B cell (primary cell): ENCODE measurements around the gene ADH7. TPM values are rescaled to one million over a fixed set of nuclear protein-coding genes. Genes with fewer than 3 reads are reported as not detected.

Experiments used
- ATAC-seq: fragments of 200-7000 bp; cut with Tn5 transposase; one replicate; pipeline ENCODE4 v1.10.0; 2021; ENCODE audit warnings: low read depth, mild to moderate bottlenecking, moderate number of reproducible peaks, moderate library complexity
- CTCF ChIA-PET: fragments of 350-600 bp; sonication (Branson Sonifier 250); formaldehyde crosslinking; loops from one replicate; lab custom pipeline; 2021; ENCODE audit warnings: antibody characterized with exemption, inconsistent platforms; lab: Charles Lee
- POLR2A ChIA-PET: fragments of 350-600 bp; sonication (Branson Sonifier 250); formaldehyde crosslinking; loops from one replicate; lab custom pipeline; 2021; ENCODE audit warnings: antibody characterized with exemption; lab: Charles Lee
- DNase-seq: peaks from one replicate; pipeline ENCODE4 v3.0.0; 2013
- H2AFZ ChIP-seq: 2 replicates; pipeline ENCODE4 v1.6.1; 2012; ENCODE audit warnings: mild to moderate bottlenecking, low read depth, low read length; ENCODE audit not compliant: insufficient read depth, poor library complexity, severe bottlenecking
- H3K27ac ChIP-seq, 2 donors: 1 replicate in 1 of 2; 2 replicates in 1 of 2; pipeline ENCODE4 v1.5.1; 2012 to 2013; ENCODE audit warnings: low read length in 2 of 2, mild to moderate bottlenecking in 2 of 2, moderate library complexity in 1 of 2
- H3K27me3 ChIP-seq, 4 experiments: fragments of 200-600 bp in 1 of 4; sonication (generic) in 1 of 4; replicated peaks in 1 of 4; 1 replicate in 2 of 4; 2 replicates in 2 of 4; pipeline versions ENCODE4 v1.6.1 to v1.7.0; 2013 to 2016; ENCODE audit warnings: low read length in 3 of 4, mild to moderate bottlenecking in 2 of 4, mixed read lengths in 1 of 4, moderate library complexity in 1 of 4; ENCODE audit not compliant: insufficient read depth in 4 of 4, control insufficient read depth in 3 of 4; ENCODE audit errors: control extremely low read depth in 1 of 4
- H3K36me3 ChIP-seq, 2 experiments: replicated peaks in 1 of 2; 1 replicate in 1 of 2; 2 replicates in 1 of 2; pipeline versions ENCODE4 v1.6.1 to v1.7.1; 2013; ENCODE audit warnings: low read length in 1 of 2; ENCODE audit not compliant: insufficient read depth in 2 of 2, control insufficient read depth in 1 of 2; ENCODE audit errors: control extremely low read depth in 1 of 2, extremely low read depth in 1 of 2
- H3K4me1 ChIP-seq, 2 donors: fragments of 200-600 bp in 1 of 2; sonication (generic) in 1 of 2; 1 replicate in 1 of 2; 2 replicates in 1 of 2; pipeline versions ENCODE4 v1.5.1 to v1.6.1; 2013 to 2017; ENCODE audit warnings: low read length in 2 of 2; ENCODE audit not compliant: control insufficient read depth in 2 of 2, insufficient read depth in 2 of 2
- H3K4me2 ChIP-seq: replicated peaks from 2 replicates; pipeline ENCODE3; 2012; ENCODE audit warnings: mild to moderate bottlenecking, low read depth, low read length; ENCODE audit not compliant: poor library complexity, severe bottlenecking
- H3K4me3 ChIP-seq, 5 experiments: fragments of 200-600 bp in 1 of 5; sonication (generic) in 1 of 5; 1 replicate in 3 of 5; 2 replicates in 2 of 5; pipeline versions ENCODE4 v1.5.1 to v1.7.0; 2011 to 2016; ENCODE audit warnings: low read length in 4 of 5, mild to moderate bottlenecking in 4 of 5, low read depth in 2 of 5, control low read depth in 1 of 5, moderate library complexity in 1 of 5; ENCODE audit not compliant: insufficient read depth in 1 of 5; ENCODE audit errors: control extremely low read depth in 1 of 5, extremely low read depth in 1 of 5
- H3K79me2 ChIP-seq: fragments of 200-600 bp; sonication (generic); one replicate; pipeline ENCODE4 v1.6.0; 2016; ENCODE audit warnings: low read length; ENCODE audit not compliant: control insufficient read depth, insufficient read depth
- H3K9ac ChIP-seq: fragments of 200-600 bp; sonication (generic); 2 replicates; pipeline ENCODE4 v1.6.1; 2017; ENCODE audit warnings: mild to moderate bottlenecking, low read length, moderate library complexity
- H3K9me3 ChIP-seq, 3 donors: one replicate each; pipeline versions ENCODE4 v1.6.1 to v1.7.1; 2013; ENCODE audit warnings: low read length in 2 of 3; ENCODE audit not compliant: control insufficient read depth in 2 of 3, insufficient read depth in 1 of 3; ENCODE audit errors: control extremely low read depth in 1 of 3
- H4K20me1 ChIP-seq: 2 replicates; pipeline ENCODE4 v1.6.0; 2012; ENCODE audit warnings: mild to moderate bottlenecking, low read length; ENCODE audit not compliant: insufficient read depth, control insufficient read depth, poor library complexity, severe bottlenecking
- H3K27ac Mint-ChIP-seq: one replicate; pipeline ENCODE4 v1.8.0; 2021; ENCODE audit warnings: mixed read lengths
- H3K27me3 Mint-ChIP-seq: one replicate; pipeline ENCODE4 v1.8.0; 2021; ENCODE audit warnings: mixed read lengths
- H3K4me1 Mint-ChIP-seq: one replicate; pipeline ENCODE4 v1.8.0; 2021; ENCODE audit warnings: mixed read lengths
- H3K4me3 Mint-ChIP-seq: one replicate; pipeline ENCODE4 v1.8.0; 2021; ENCODE audit warnings: mixed read lengths
- H3K9me3 Mint-ChIP-seq: one replicate; pipeline ENCODE4 v1.8.0; 2022; ENCODE audit warnings: mixed read lengths; ENCODE audit not compliant: insufficient read depth
- CTCF ChIP-seq: fragments of 200-600 bp; IDR thresholded peaks from one replicate; pipeline ENCODE4 v1.8.0; 2022; ENCODE audit warnings: antibody characterized with exemption, mild to moderate bottlenecking
- EZH2 ChIP-seq: IDR thresholded peaks from 2 replicates; pipeline ENCODE4 v1.6.1; 2012; ENCODE audit warnings: borderline replicate concordance, low read depth, mild to moderate bottlenecking, moderate library complexity, low read length; ENCODE audit not compliant: insufficient read depth, poor library complexity, severe bottlenecking
- WGBS: methylation state at CpG from one replicate; pipeline ENCODE4 v1.1.5; 2013; ENCODE audit warnings: missing lambda C conversion rate; ENCODE audit not compliant: insufficient coverage; 5-methylcytosine and 5-hydroxymethylcytosine counted together
- intact Hi-C: fragments of 100-400 bp; cut with micrococcal nuclease; formaldehyde crosslinking; loops from one replicate; pipeline ENCODE4 v1.10.0; 2022
- polyA plus RNA-seq: library from polyadenylated mRNA; depleted of rRNA; stranded (reverse); fragments of >200 nt; gene quantifications from 2 replicates; pipeline ENCODE4 v1.2.3, GENCODE V29; 2012
- total RNA-seq, 2 donors: library from RNA; stranded (reverse); fragments of 120-200 nt in 1 of 2; gene quantifications; 1 replicate in 1 of 2; 2 replicates in 1 of 2; pipeline versions ENCODE4 v1.2.3 to v1.2.4, GENCODE V29; 2013 to 2022

The ADH7 gene
- total and polyA plus RNA-seq, 2 donors (not counting 1 experiment from before 2014, with no cell fraction given), result not detected

GRCh38 chr4:99404595-99405287 is 30.4 kb downstream of the ADH7 start:
- no peak overlapping the region for H3K4me3 ChIP-seq
- peaks cover 2% of the 10 kb centered on the region for H3K4me1 Mint-ChIP-seq

More at GRCh38 chr4:99404595-99405287, 30.4 kb downstream of the ADH7 start:
- WGBS, result 73% methylated on average over 2 of the region's 4 CpGs
- intact Hi-C loops, result loop anchor here (2.0 kb wide), 2 partner anchors 410 to 1254 kb away; partner anchors contain the start of gene METAP1
- no peaks in the 10 kb centered on the region for H3K27me3 Mint-ChIP-seq
- Histone ChIP-seq H4K20me1 (no peaks in the 10 kb centered on the region), H3K9me3 (no peaks in the 10 kb centered on the region), H3K4me2 (no peak overlapping the region), H2AFZ (no peak overlapping the region), H3K27ac (no peak overlapping the region), H3K27me3 (no peaks in the 10 kb centered on the region), H3K9ac (no peak overlapping the region), H3K4me1 (no peaks in the 10 kb centered on the region), H3K79me2 (no peaks in the 10 kb centered on the region), H3K36me3 (no peaks in the 10 kb centered on the region)
- H3K9me3 Mint-ChIP-seq, result no peaks in the 10 kb centered on the region
- DNase-seq (no peak), ATAC-seq (no peak)
- ChIA-PET POLR2A (no interaction called here), CTCF (interaction anchor here (0.9 to 1.8 kb wide), 10 partner anchors 7 to 1255 kb away, joined by 3 to 13 read pairs (median 4); no protein-coding TSS in a partner anchor)
- H3K27ac Mint-ChIP-seq, result no peak overlapping the region
- TF ChIP-seq EZH2 (no peak), CTCF (no peak)
- no peak overlapping the region for H3K4me3 Mint-ChIP-seq
